Activated T-helper 1 cell treated with Interleukin-2 at 50 U/mL for 16 hours (primary cell): ENCODE results near the gene ARMCX4.
"Not testable (repeated sequence)": the region's sequence is repeated elsewhere in the genome, so short reads cannot be mapped to it uniquely, and the experiment has no call there.

Experiments used
- DNase-seq: peaks from one replicate; pipeline ENCODE4 v3.0.0-alpha.2; 2020; ENCODE audit warnings: low read depth

ARMCX4 gene

DNA sequence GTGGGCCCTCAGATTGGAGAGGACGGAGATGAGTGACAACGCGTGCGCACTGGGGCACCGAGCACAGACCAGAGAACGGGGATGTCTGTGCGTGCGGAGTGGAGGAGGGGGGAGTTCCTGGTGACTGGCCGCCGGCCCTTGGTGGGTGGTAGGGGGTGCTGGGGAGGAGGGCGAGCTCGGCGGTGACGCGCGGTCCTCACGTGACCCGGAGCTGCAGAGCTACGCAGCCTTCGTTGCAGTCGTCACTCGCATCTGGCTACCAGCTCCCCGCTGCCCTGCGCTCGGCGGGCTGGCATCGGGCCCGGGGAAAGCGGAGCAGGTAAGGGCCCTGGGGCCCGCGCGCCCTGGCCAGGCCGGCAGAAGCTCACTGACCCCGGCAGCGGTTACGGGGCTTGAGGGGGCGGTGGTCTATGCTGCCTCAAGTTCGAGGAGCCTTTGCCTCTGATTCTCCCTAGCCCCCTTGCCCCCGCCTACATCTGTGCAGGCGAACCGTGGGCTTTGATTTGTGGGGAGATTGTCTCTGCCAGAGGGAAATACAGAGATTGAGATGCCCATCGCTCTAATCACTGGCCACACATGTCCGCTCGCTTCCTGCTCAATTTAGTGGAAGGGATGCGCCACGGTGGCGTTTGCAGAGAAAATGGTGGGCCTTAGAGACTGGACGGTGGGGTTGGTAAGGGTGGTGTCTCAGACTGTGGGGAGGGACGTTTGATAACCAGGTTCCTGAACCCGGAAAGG is at the start of gene ARMCX4:
TSS of gene ARMCX4 (plus strand) at position 245 of the 738 bp plus-strand sequence. CDS start 3,134 bp downstream, outside the sequence.
- peak; percentile 7 for DNase-seq

DNA sequence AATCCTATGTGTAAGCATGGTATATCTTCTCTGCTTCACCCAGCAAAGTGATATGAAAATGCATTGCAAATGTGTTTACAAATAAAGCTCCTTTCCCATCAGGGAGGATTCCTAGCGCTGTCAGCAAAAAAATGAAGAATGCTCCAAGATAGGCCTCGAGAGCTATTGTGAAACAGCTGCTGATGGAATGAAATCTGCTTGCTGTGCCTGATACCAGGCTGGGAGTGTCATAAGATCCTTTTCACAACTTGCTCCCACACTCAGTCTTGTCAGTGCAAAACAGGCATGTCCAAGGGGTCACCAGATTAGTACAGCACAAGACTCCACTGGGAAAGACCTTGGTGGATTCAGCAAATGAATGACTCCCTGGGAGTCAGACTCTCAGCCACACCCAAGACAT is 43.2 kb upstream of the ARMCX4 start:
- no peak for DNase-seq

DNA sequence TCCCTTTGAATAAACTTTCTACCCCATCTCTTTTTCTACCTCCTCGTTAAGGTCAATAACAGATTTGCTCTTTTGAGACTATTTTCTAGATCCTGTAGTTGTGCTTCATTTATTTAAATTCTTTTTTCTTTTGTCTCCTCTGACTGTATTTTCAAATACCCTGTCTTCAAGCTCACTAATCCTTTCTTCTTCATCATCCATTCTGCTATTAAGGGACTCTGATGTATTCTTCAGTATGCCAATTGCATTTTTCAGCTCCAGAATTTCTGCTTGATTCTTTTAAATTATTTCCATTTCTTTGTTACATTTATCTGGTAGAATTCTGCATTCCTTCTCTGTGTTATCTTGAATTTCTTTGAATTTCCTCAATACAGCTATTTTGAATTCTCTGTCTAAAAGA is 36.0 kb upstream of the ARMCX4 start:
- no peak for DNase-seq

DNA sequence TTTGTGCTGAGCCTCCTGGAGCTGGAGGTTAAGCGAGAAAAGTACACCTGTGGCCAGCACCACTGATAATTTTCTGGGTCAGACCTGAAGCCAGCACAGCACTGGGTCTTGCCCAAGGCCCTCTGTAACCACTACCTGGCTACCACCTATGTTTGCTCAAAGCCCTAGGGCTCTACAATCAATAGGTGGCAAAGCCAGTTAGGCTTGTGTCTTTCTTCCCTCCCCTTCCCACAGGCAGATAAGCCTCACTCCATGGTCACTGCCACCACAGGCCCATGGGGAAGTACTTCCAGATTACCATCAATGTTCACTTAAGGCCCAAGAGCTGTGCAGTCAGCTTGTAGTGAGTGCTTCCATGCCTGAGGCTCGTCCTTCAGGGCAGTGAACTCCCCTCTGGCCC is 35.2 kb upstream of the ARMCX4 start:
- no peak for DNase-seq

DNA sequence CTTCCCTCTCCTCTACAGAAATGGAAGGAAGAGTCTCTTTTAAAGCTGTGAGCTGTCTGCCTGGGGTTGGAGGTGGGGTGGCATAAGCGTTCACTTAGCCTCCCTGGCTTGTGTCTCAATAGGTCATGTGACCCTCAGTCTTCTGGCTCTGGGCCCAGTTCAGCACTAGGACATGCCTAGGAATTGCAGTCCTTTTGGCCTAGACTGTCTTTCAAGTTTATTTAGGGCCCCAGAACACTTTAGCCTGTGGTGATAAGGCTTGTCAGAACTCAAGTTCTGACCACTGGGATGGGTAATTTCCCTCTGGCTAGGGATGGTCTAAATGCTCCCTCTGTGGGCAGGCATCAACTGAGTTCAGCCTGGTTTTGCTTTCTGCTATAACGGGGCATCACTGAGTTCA is 34.3 kb upstream of the ARMCX4 start:
- no peak for DNase-seq

DNA sequence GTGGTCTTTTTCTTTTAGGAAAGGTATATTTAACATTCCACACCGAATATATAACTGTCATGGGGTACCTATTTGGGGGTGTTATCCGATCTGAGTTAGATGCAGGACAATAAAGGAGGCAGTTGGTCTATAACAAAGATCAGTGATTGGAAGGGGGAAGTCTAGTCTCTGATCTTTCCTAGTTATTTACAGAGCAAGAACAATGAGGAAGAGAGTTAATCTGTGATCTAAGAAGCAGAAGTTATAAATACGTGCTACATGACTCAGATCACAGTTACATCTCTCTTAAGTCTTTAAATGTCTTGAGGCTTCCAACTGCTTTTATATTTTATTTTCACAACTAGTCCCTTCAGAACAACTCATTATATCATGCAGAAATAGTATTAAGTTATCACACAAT is 33.2 kb upstream of the ARMCX4 start:
- DNase-seq, result no peak

DNA sequence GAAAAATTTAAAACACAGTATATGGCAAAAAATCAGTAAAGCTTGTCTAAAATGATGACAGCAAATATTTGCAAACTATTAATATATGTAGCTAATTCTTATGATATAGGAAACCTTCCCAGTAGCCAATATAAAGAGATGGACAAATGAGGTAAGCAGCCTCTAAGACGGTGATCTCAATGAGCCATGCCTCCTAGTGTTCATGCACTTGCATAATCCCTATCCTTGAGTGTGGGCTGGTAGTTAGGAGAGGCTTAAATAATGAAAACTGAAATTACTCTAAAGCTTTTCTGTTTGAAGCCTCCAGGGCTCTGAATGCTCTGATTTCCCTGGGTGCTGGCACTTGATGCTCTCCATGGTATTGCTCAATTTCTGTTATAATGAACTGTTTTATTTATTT is 24.6 kb upstream of the ARMCX4 start:
- DNase-seq, result no peak

DNA sequence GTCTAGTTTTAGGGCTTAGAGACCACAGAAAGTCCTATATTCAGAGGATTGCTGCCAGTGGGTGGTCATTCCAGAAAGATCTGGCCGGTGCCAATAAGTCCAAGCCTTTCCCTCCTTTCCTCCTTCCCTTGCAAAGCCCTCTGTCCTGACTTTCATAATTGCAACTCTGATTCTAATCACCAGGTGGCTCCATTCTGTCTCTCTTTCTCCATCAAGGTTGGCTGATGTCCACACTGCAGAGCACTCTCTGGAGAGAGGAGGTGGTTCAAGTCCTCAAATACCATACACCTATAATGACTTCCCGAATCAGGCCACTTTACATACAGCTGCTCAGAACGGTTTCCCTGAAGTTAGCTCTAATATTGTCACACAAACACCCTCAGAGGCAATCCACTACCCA is 22.4 kb upstream of the ARMCX4 start:
- DNase-seq, result no peak

DNA sequence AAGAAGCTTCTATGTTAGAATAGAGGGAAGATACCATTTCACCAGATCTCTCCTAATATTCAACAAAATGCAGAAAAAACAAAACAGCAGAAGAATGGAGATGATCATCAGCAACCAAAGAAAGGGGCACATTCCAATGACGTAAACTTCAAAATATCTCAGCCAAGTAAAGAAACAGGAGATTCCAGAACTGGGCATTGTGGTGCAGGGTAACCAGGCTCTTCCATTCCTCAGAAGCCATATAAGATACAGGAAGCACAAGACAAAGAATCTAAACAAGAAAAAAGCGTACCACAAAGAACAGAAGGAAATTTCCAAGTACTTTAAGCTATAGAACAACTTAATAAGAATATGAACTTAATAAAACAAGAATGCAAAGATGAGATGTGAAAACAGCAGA is 6.9 kb upstream of the ARMCX4 start:
- no peak for DNase-seq

DNA sequence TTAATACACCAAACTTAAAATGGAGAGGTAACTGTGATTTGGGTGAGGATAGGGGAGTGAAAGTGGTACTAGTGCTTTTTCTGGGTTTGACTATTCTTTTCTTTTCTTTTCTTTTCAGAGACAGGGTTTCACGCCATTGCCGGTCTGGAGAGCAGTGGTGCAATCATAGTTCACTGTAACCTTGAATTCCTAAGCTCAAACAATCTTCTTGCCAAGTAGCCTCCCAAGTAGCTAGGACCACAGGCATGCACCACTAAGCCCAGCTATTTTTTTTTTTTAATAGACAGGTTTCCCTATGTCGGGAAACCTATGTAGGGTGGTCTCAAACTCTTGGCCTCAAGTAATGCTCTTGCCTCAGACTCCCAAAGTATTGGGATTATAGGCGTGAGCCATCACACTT is 3.0 kb upstream of the ARMCX4 start:
- no peak for DNase-seq

DNA sequence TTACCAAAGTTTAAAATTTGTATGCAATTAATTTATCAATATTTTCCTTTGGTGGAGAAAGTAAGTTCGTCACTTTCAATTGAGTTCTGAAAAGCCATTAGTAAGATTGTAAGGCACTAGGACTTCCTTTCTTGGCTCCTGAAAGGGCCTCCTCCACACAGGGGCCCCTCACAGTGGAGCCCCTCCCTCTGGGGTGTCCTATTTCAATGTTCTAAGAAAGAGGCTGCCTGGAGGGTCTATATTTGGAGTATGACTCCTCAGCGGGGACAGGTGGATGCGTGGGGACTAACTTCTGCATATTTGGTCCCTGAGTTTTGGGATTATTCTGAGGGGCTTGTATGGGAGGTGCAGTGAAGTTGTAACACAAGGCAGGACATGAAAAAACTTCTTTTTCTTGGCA is 1.6 kb upstream of the ARMCX4 start:
- DNase-seq, result no peak

DNA sequence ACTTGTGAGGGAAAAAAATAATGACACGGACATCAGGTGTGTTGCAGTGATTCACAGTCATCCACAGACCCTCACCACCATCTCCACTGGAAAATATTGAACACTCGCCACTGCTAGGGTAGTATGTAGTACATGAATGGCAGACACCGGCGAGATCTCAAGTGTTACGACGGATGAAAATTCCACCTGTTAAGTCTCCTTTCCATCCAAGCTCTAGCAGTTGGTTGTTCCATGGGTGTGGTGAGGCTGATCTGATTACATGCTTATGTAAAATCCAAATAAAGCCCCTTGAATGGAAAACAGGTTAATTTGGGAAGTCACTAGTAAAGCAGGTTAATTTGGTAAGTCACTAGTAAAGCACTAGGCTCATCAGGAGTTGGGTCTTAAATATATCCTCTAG is 1.1 kb upstream of the ARMCX4 start:
- no peak for DNase-seq

DNA sequence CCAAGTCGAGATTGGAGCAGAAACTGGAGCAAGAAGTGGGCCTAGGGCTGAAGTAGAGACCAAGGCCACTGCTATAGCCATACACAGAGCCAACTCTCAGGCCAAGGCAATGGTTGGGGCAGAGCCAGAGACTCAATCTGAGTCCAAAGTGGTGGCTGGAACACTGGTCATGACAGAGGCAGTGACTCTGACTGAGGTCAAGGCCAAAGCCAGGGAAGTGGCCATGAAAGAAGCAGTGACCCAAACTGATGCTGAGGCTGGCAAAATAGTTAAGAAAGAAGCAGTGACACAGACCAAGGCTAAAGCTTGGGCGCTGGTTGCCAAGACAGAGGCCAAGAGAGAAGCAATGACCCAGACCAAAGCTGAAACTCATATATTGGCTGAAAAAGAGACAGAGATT is 3.5 kb downstream of the ARMCX4 start:
- no peak for DNase-seq

DNA sequence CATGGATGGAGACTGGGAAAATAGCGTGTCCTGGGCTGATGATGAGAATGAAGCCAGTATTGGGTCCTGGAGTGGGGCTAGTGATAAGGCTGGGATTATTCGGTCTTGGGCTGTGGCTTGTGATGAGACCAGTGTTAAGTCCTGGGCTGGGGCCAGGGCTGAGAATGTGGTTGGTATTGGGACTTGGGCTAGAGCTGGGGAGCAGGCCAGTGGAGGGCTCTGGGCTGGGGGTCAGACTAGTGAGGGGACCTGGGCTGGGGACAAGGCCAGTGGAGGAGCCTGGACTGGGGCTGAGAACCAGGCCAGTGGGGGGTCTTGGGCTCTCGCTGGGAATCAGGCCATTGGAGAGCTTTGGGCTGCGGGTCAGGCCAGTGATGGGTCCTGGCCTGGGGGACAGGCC is 6.7 kb downstream of the ARMCX4 start:
- DNase-seq, result no peak

DNA sequence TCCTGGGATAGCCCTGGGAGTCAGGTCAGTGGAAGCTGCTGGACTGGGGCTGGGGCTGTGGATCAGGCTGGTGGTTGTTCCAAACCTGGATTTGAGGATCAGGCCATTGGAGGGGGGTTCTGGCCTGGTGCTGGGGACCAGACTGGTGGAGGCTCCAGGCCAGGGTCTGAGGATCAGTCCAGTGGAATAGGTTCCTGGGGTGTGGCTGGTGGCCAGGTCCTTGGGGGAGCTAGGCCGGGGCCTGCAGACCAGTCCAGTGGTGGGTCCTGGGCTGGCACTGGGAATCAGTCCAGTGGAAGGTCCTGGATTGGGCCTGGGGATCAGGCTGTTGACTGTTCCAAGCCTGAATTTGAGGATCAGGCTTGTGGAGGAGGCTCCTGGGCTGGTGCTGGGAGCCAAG is 8.0 kb downstream of the ARMCX4 start:
- DNase-seq, result no peak

DNA sequence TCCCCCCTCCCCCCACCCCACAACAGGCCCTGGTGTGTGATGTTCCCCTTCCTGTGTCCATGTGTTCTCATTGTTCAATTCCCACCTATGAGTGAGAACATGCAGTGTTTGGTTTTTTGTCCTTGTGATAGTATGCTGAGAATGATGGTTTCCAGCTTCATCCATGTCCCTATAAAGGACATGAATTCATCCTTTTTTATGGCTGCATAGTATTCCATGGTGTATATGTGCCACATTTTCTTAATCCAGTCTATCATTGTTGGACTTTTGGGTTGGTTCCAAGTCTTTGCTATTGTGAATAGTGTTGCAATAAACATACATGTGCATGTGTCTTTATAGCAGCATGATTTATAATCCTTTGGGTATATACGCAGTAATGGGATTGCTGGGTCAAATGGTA is 17.7 kb downstream of the ARMCX4 start:
- not testable (repeated sequence) for DNase-seq

DNA sequence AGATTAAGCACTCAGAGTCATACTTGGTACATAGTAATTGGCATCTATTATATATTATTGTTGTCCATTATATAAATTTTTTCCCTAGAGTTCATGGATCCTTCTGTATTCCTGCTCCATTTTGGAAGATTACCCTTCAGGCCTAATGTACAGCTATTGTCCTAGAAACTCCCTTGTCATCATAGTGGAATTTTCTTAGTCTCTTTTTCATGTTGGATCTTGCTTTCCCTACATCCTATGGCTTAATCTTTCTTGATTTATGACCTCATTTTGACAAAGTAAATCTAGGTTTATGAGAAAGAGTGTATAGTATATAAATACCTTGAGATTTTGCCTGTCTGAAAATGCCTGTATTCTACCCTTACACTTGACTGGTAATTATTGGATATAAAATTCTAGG is 22.1 kb downstream of the ARMCX4 start:
- DNase-seq, result no peak

DNA sequence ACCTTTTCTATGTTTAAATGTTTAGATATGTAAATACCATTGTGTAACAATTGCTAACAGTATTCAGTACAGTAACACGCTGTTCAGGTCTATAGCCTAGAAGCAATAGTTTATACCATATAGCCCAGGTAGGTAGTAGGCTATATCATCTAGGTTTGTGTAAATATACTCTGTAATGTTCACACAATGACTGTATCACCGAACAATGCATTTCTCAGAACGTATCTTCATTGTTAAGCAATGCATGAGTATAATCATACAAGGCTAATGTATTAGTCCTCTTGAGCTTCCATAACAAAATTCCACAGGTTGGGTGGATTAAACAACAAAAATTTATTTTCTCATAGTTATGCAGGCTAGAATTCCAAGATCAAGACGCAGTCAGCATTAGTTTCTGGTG is 22.7 kb downstream of the ARMCX4 start:
- DNase-seq, result no peak

DNA sequence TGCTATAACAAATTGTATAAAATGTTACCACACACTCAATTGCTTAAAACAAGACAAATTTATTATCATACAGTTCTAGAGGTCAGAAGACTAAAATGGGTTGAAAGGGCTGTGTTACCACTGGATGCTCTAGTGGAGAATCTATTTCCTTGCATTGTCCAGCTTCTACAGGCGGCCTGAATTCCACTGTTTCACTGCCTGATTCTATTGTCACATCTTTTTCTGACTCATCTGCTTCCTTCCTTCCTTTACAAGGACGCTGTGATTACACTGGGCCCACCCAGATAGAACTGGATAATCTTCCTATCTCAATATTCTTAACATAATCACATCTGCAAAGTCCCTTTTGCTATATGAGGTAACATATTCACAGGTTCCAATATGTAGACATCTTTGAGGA is 45.7 kb downstream of the ARMCX4 start:
- no peak for DNase-seq
